ENCODE results near the gene CEP85L.
A peak's percentile ranks its signal among the peaks of the same experiment; 100 is the strongest.

DNA sequence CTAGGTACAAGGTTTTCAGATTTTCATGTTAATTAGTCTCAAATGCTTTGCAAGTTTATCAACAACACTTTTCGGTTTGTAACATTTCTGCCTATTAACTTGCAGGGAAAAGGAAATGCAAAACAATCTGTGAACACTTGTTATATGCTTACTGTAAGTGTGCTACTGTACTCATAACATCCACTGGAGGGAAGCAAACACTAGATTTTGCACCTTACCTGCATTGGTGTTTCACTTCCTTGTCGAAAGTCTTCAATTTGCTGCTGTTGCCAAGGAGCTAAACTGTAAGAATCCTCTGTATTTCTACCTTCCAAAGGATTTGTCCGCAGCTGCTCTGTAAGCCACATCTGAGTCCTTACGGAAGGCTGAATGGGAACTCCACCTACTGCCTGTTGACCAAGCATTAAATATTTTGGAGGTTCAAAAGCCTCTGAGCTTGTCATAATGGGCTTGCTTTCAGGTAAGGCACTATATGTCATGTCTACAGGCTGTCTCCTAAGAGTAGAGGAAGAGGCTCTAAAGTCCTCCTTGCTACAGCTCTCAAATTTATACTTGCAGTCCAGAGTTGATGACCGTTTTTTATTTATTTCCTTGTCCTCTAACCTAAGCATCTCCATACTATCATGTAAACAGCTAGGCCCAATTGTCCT lies 86.0 kb downstream of the CEP85L start:
- TF ChIP-seq, protein P1, sequence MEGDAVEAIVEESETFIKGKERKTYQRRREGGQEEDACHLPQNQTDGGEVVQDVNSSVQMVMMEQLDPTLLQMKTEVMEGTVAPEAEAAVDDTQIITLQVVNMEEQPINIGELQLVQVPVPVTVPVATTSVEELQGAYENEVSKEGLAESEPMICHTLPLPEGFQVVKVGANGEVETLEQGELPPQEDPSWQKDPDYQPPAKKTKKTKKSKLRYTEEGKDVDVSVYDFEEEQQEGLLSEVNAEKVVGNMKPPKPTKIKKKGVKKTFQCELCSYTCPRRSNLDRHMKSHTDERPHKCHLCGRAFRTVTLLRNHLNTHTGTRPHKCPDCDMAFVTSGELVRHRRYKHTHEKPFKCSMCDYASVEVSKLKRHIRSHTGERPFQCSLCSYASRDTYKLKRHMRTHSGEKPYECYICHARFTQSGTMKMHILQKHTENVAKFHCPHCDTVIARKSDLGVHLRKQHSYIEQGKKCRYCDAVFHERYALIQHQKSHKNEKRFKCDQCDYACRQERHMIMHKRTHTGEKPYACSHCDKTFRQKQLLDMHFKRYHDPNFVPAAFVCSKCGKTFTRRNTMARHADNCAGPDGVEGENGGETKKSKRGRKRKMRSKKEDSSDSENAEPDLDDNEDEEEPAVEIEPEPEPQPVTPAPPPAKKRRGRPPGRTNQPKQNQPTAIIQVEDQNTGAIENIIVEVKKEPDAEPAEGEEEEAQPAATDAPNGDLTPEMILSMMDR (IDR thresholded peaks at IDR 0.05; ENCODE audit: low read depth, low read length), result peak; percentile 29
- TF ChIP-seq POLR2A (IDR thresholded peaks at IDR 0.05; ENCODE audit: extremely low read depth, insufficient read length) (no peak), MYC (IDR thresholded peaks at IDR 0.05; ENCODE audit: low read depth, low read length) (no peak)
- TF ChIP-seq, protein P2, sequence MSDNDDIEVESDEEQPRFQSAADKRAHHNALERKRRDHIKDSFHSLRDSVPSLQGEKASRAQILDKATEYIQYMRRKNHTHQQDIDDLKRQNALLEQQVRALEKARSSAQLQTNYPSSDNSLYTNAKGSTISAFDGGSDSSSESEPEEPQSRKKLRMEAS (IDR thresholded peaks at IDR 0.05; ENCODE audit: low read depth, low read length), result no peak
